H1 (cell line): Measurements from ENCODE around the gene RNF208. TPM values are rescaled to one million over a fixed set of nuclear protein-coding genes. Genes with fewer than 3 reads are reported as not detected.

ENCODE experiments used
- CTCF ChIA-PET: fragments of 300-600 bp; sonication (Branson Sonifier 250); formaldehyde crosslinking; loops from one replicate; lab custom pipeline; 2021; ENCODE audit not compliant: partially characterized antibody; lab: Charles Lee
- POLR2A ChIA-PET: fragments of 300-600 bp; sonication (Branson Sonifier 250); formaldehyde crosslinking; loops from one replicate; lab custom pipeline; 2021; ENCODE audit warnings: inconsistent platforms; ENCODE audit not compliant: partially characterized antibody; lab: Charles Lee
- DNase-seq, 2 experiments: peaks; one replicate each; pipeline versions ENCODE4 v3.0.0 to v3.0.0-alpha.2; 2010 to 2022; ENCODE audit warnings: low spot score in 2 of 2, low read depth in 1 of 2, mixed read lengths in 1 of 2
- FAIRE-seq: peaks from 2 replicates; lab custom pipeline; 2011; peaks lifted over from hg19 to GRCh38; lab: Jason Lieb, UNC
- H2AFZ ChIP-seq: 2 replicates; pipeline ENCODE4 v1.8.1; 2012; ENCODE audit warnings: low read length, inconsistent platforms
- H2AK5ac ChIP-seq: 2 replicates; pipeline ENCODE4 v1.6.1; 2013; ENCODE audit warnings: low read depth, low read length
- H2BK120ac ChIP-seq: replicated peaks from 2 replicates; pipeline ENCODE3; 2013; ENCODE audit warnings: low read depth, low read length, inconsistent platforms
- H2BK12ac ChIP-seq: 2 replicates; pipeline ENCODE4 v1.6.1; 2013; ENCODE audit warnings: low read depth, low read length
- H2BK15ac ChIP-seq: 2 replicates; pipeline ENCODE4 v1.6.1; 2013; ENCODE audit warnings: low read length
- H2BK20ac ChIP-seq: 2 replicates; pipeline ENCODE4 v1.6.1; 2013; ENCODE audit warnings: low read length
- H2BK5ac ChIP-seq: 2 replicates; pipeline ENCODE4 v1.6.1; 2013; ENCODE audit warnings: low read depth, low read length
- H3K14ac ChIP-seq: 2 replicates; pipeline ENCODE4 v1.6.1; 2013; ENCODE audit warnings: inconsistent platforms; ENCODE audit not compliant: insufficient read length
- H3K18ac ChIP-seq: 2 replicates; pipeline ENCODE4 v1.6.1; 2013; ENCODE audit warnings: low read length; ENCODE audit errors: extremely low read depth
- H3K23ac ChIP-seq: 2 replicates; pipeline ENCODE4 v1.6.1; 2013; ENCODE audit warnings: inconsistent platforms; ENCODE audit not compliant: insufficient read length
- H3K23me2 ChIP-seq: 2 replicates; pipeline ENCODE4 v1.6.1; 2013; ENCODE audit warnings: low read depth, low read length
- H3K27ac ChIP-seq: 2 replicates; pipeline ENCODE4 v1.6.1; 2011; ENCODE audit warnings: low read depth, low read length, inconsistent platforms
- H3K27me3 ChIP-seq, 4 experiments: replicated peaks in 1 of 4; 1 replicate in 1 of 4; 2 replicates in 3 of 4; pipeline versions ENCODE4 v1.6.1 to v1.8.1; 2011 to 2013; ENCODE audit warnings: low read length in 3 of 4, mild to moderate bottlenecking in 3 of 4, inconsistent platforms in 2 of 4, mixed read lengths in 2 of 4, moderate library complexity in 1 of 4; ENCODE audit not compliant: control insufficient read depth in 3 of 4, insufficient read depth in 3 of 4; ENCODE audit errors: extremely low read depth in 1 of 4
- H3K36me3 ChIP-seq, 4 experiments: 2 replicates each; pipeline versions ENCODE4 v1.6.1 to v1.8.1; 2011 to 2013; ENCODE audit warnings: mild to moderate bottlenecking in 4 of 4, low read length in 3 of 4, moderate library complexity in 2 of 4, control low read depth in 1 of 4, inconsistent platforms in 1 of 4; ENCODE audit not compliant: insufficient read depth in 4 of 4, control insufficient read depth in 2 of 4
- H3K4ac ChIP-seq: replicated peaks from 2 replicates; pipeline ENCODE3; 2013; ENCODE audit warnings: low read length, low read depth, mixed read lengths, inconsistent platforms; ENCODE audit not compliant: insufficient read length
- H3K4me1 ChIP-seq, 4 experiments: replicated peaks in 1 of 4; 1 replicate in 1 of 4; 2 replicates in 3 of 4; pipeline versions ENCODE4 v1.6.1 to v1.8.1; 2011 to 2013; ENCODE audit warnings: low read length in 3 of 4, inconsistent platforms in 2 of 4, mixed read lengths in 1 of 4; ENCODE audit not compliant: insufficient read depth in 4 of 4, control insufficient read depth in 3 of 4
- H3K4me2 ChIP-seq, 2 experiments: 2 replicates each; pipeline versions ENCODE4 v1.6.1 to v1.8.1; 2011 to 2013; ENCODE audit warnings: low read depth in 2 of 2, low read length in 2 of 2, control low read depth in 1 of 2, inconsistent platforms in 1 of 2, mild to moderate bottlenecking in 1 of 2; ENCODE audit not compliant: insufficient read depth in 1 of 2
- H3K4me3 ChIP-seq, 4 experiments: fragments of 200-600, 300-600 bp in 1 of 4; sonication (generic), shearing (Covaris generic), sonication (Bioruptor Twin) in 1 of 4; 2 replicates each; pipeline versions ENCODE4 v1.5.1 to v1.8.1; 2011 to 2016; ENCODE audit warnings: low read length in 4 of 4, low read depth in 3 of 4, control low read depth in 2 of 4, inconsistent platforms in 2 of 4, mild to moderate bottlenecking in 2 of 4, mixed read lengths in 1 of 4, moderate library complexity in 1 of 4; ENCODE audit not compliant: insufficient read depth in 2 of 4; ENCODE audit errors: extremely low read depth in 1 of 4
- H3K56ac ChIP-seq: replicated peaks from 2 replicates; pipeline ENCODE3; 2013; ENCODE audit warnings: low read depth, mild to moderate bottlenecking, mixed read lengths, low read length, inconsistent platforms; ENCODE audit not compliant: insufficient read length
- H3K79me1 ChIP-seq: 2 replicates; pipeline ENCODE4 v1.6.1; 2013; ENCODE audit warnings: low read depth, low read length, control low read depth
- H3K79me2 ChIP-seq, 2 experiments: 2 replicates each; pipeline versions ENCODE4 v1.6.1 to v1.8.1; 2012 to 2013; ENCODE audit warnings: low read length in 2 of 2, mild to moderate bottlenecking in 2 of 2, inconsistent platforms in 1 of 2; ENCODE audit not compliant: insufficient read depth in 2 of 2, control insufficient read depth in 1 of 2
- H3K9ac ChIP-seq, 4 experiments: replicated peaks in 1 of 4; 1 replicate in 1 of 4; 2 replicates in 3 of 4; pipeline versions ENCODE4 v1.6.1 to v1.8.1; 2011 to 2013; ENCODE audit warnings: low read depth in 3 of 4, low read length in 3 of 4, control low read depth in 2 of 4, mild to moderate bottlenecking in 2 of 4, moderate library complexity in 2 of 4, inconsistent platforms in 1 of 4; ENCODE audit errors: extremely low read depth in 1 of 4
- H3K9me3 ChIP-seq, 2 experiments: 2 replicates each; pipeline versions ENCODE4 v1.6.1 to v1.8.1; 2012 to 2013; ENCODE audit warnings: mild to moderate bottlenecking in 2 of 2, moderate library complexity in 2 of 2, control low read depth in 1 of 2, inconsistent platforms in 1 of 2, low read depth in 1 of 2, low read length in 1 of 2, mixed read lengths in 1 of 2; ENCODE audit not compliant: insufficient read depth in 2 of 2
- H4K20me1 ChIP-seq, 2 experiments: replicated peaks in 1 of 2; 2 replicates each; pipeline versions ENCODE3 to v1.8.1; 2011 to 2013; ENCODE audit warnings: inconsistent platforms in 2 of 2, low read length in 2 of 2, mild to moderate bottlenecking in 1 of 2; ENCODE audit not compliant: insufficient read depth in 2 of 2, control insufficient read depth in 1 of 2
- H4K5ac ChIP-seq: 2 replicates; pipeline ENCODE4 v1.6.1; 2013; ENCODE audit warnings: low read length, low read depth, mixed read lengths, inconsistent platforms; ENCODE audit not compliant: insufficient read length
- H4K8ac ChIP-seq: 2 replicates; pipeline ENCODE4 v1.8.0; 2013; ENCODE audit warnings: mild to moderate bottlenecking, moderate library complexity, low read length, inconsistent platforms; ENCODE audit not compliant: insufficient read depth; ENCODE audit errors: extremely low read depth
- H4K91ac ChIP-seq: replicated peaks from 2 replicates; pipeline ENCODE3; 2013; ENCODE audit warnings: low read length, mixed read lengths, inconsistent platforms; ENCODE audit not compliant: insufficient read length
- CBX5 ChIP-seq: fragments of 300-800, 300-1000 bp; sonication (generic); IDR thresholded peaks from 2 replicates; pipeline ENCODE4 v1.7.1; 2016; ENCODE audit warnings: antibody characterized with exemption, low read length, low read depth
- CHD1 ChIP-seq: IDR thresholded peaks from 2 replicates; pipeline ENCODE4 v1.6.1; 2012; ENCODE audit warnings: low read depth, low read length, improper control_type of control experiment
- EGR1 ChIP-seq: IDR thresholded peaks from 2 replicates; pipeline ENCODE4 v1.6.1; 2011; ENCODE audit warnings: low read depth, low read length, borderline replicate concordance
- EZH2 ChIP-seq: fragments of 200-600 bp; sonication (generic); IDR thresholded peaks from 2 replicates; pipeline ENCODE4 v1.7.1; 2012; ENCODE audit warnings: low read depth, mild to moderate bottlenecking, moderate library complexity, low read length, inconsistent platforms; ENCODE audit not compliant: severe bottlenecking
- KDM1A ChIP-seq: fragments of 200-600, 300-600 bp; sonication (generic); IDR thresholded peaks from 2 replicates; pipeline ENCODE4 v1.7.1; 2016; ENCODE audit warnings: mild to moderate bottlenecking, low read length, borderline replicate concordance
- NRF1 ChIP-seq: IDR thresholded peaks from 2 replicates; pipeline ENCODE4 v1.6.1; 2011; ENCODE audit warnings: mild to moderate bottlenecking, low read depth, low read length, improper control_type of control experiment
- RAD21 ChIP-seq, 2 experiments: IDR thresholded peaks in 1 of 2; conservative IDR thresholded peaks in 1 of 2; 2 replicates each; pipeline ENCODE4 v1.6.1; 2011; ENCODE audit warnings: low read depth in 2 of 2, low read length in 2 of 2, improper control_type of control experiment in 1 of 2, inconsistent platforms in 1 of 2, mild to moderate bottlenecking in 1 of 2, moderate library complexity in 1 of 2
- SIRT6 ChIP-seq: IDR thresholded peaks from one replicate; pipeline ENCODE4 v1.7.1; 2012; ENCODE audit warnings: low read length, inconsistent platforms
- SP2 ChIP-seq: IDR thresholded peaks from 2 replicates; pipeline ENCODE4 v1.6.1; 2012; ENCODE audit warnings: mild to moderate bottlenecking, low read length, inconsistent platforms
- SUZ12 ChIP-seq: fragments of 200-600 bp; sonication (generic); IDR thresholded peaks from 2 replicates; pipeline ENCODE4 v1.6.1; 2012; ENCODE audit warnings: mild to moderate bottlenecking, inconsistent platforms, low read length, moderate library complexity, mixed read lengths
- TAF1 ChIP-seq: IDR thresholded peaks from 2 replicates; pipeline ENCODE4 v1.6.1; 2011; ENCODE audit warnings: mild to moderate bottlenecking, low read depth, low read length
- TEAD4 ChIP-seq: IDR thresholded peaks from 2 replicates; pipeline ENCODE4 v1.6.1; 2012; ENCODE audit warnings: low read depth, low read length, inconsistent platforms, mixed read lengths
- WGBS, 2 experiments: shearing (Covaris generic) in 1 of 2; methylation state at CpG; one replicate each; pipeline versions ENCODE4 v1.1.6 to v1.1.7; 2013 to 2015; ENCODE audit warnings: low lambda C conversion rate in 2 of 2, mixed read lengths in 2 of 2, inconsistent platforms in 1 of 2, low coverage in 1 of 2, missing lambda C conversion rate in 1 of 2; ENCODE audit not compliant: insufficient replicate concordance in 2 of 2, insufficient coverage in 1 of 2, insufficient read length in 1 of 2; ENCODE audit errors: extremely low coverage in 1 of 2, missing lambda C conversion rate in 1 of 2; 5-methylcytosine and 5-hydroxymethylcytosine counted together
- polyA plus RNA-seq, 7 experiments: library from polyadenylated mRNA; depleted of rRNA in 3 of 7; stranded (reverse) in 5 of 7; unstranded in 2 of 7; fragments of >200 nt in 5 of 7; fragments of 200-250 nt in 2 of 7; gene quantifications; 1 replicate in 5 of 7; 2 replicates in 1 of 7; 4 replicates in 1 of 7; pipeline versions ENCODE4 v1.2.1 to v1.2.3, GENCODE V29; 2011 to 2013; ENCODE audit warnings: missing spikeins in 2 of 7, mixed read lengths in 2 of 7
- total RNA-seq: library from RNA; stranded (reverse); fragmentation: NEBNext Ultra II Directional; extraction: Animal tissue kit (Norgen Biotek cat#: 25700); gene quantifications from 2 replicates; pipeline ENCODE4 v1.2.1, GENCODE V29; 2021

RNF208 gene
- total and polyA plus RNA-seq, 2 of the 8 experiments (the other 6 are each of a cell fraction or from before 2014, with no cell fraction given): 2.7 to 7.7 TPM

- no peak within 1 kb of the TSS for H3K4ac ChIP-seq
- no peak within 1 kb of the TSS for H2BK12ac ChIP-seq
- H3K4me1 ChIP-seq: peaks cover 0 to 27% (median 21%) of the 10 kb centered on the region in 4 experiments; a peak in 6 of 7 replicates
- H3K4me3 ChIP-seq: peak within 1 kb of the TSS; percentile 64 to 92 (median 76)
- peak within 1 kb of the TSS; percentile 95 for H3K18ac ChIP-seq
- no peak within 1 kb of the TSS for H2BK120ac ChIP-seq
- WGBS, 2 experiments: 1% methylated on average over 56 of the region's 67 CpGs; no CpG with 5 or more reads in 1 of the 2 experiments
- no peak within 1 kb of the TSS for H2BK20ac ChIP-seq
- no peaks in the 10 kb centered on the region for H3K9me3 ChIP-seq
- H3K79me2 ChIP-seq: peaks cover 0 to 20% of the 10 kb centered on the region in 2 experiments; a peak in 2 of 4 replicates
- H3K79me1 ChIP-seq: peaks cover 5% of the 10 kb centered on the region
- H3K4me2 ChIP-seq: peak within 1 kb of the TSS; percentile 76 to 87
- no peak within 1 kb of the TSS for H3K23ac ChIP-seq
- peak within 1 kb of the TSS; percentile 77 for H3K56ac ChIP-seq
- peak within 1 kb of the TSS; percentile 67; the same call in 1 of the 2 replicates for H3K27ac ChIP-seq
- H4K20me1 ChIP-seq: peaks cover 22 to 23% of the 10 kb centered on the region in 2 experiments
- H4K8ac ChIP-seq: peak within 1 kb of the TSS; percentile 91; the same call in 1 of the 2 replicates
- no peak within 1 kb of the TSS for H3K14ac ChIP-seq
- peaks cover 6 to 18% (median 15%) of the 10 kb centered on the region in 4 experiments; a peak in 7 of 8 replicates for H3K36me3 ChIP-seq
- H4K5ac ChIP-seq: peak within 1 kb of the TSS; percentile 52
- no peak within 1 kb of the TSS for H2BK15ac ChIP-seq
- no peak within 1 kb of the TSS for H2AFZ ChIP-seq
- H3K23me2 ChIP-seq: peaks cover 5% of the 10 kb centered on the region; the same call in 1 of the 2 replicates
- DNase-seq (peak; percentile 94 to 100), FAIRE-seq (peak; percentile 94)
- no peaks in the 10 kb centered on the region for H3K27me3 ChIP-seq
- H3K9ac ChIP-seq: peak within 1 kb of the TSS; percentile 29 to 95 (median 64)
- ChIA-PET CTCF (interaction anchor here (0.9 to 9.1 kb wide), 3 partner anchors 13 to 33 kb away, joined by 3 to 113 read pairs (median 8); partner anchors contain the start of genes CYSRT1, RNF208 and RNF224), POLR2A (interaction anchor here (0.6 to 69.9 kb wide), 42 partner anchors 6 to 364 kb away, joined by 3 to 1462 read pairs (median 3); partner anchors contain the start of genes ABCA2, CYSRT1, ENTPD2 and GRIN1)
- H2AK5ac ChIP-seq: no peak within 1 kb of the TSS
- H4K91ac ChIP-seq: peak within 1 kb of the TSS; percentile 91
- H2BK5ac ChIP-seq: peak within 1 kb of the TSS; percentile 95
- TF ChIP-seq EZH2 (no peak), NRF1 (peak; percentile 61), SP2 (peak; percentile 93), TEAD4 (0 out of 2 replicates have a peak, but pooled peaks have one; percentile 20), CBX5 (no peak), TAF1 (peak; percentile 99), EGR1 (no peak; the same call in 1 of the 2 replicates), KDM1A (no peak), SIRT6 (no peak), RAD21 (IDR thresholded peaks at IDR 0.05 in 1 of 2, conservative IDR thresholded peaks at IDR 0.05 in 1 of 2; ENCODE audit: low read depth in 2 of 2, low read length in 2 of 2) (no peak), CHD1 (no peak), SUZ12 (no peak)
These were observed 18.9 kb upstream of the RNF208 start, which contains the start of gene TUBB4B for GRCh38 chr9:137240841-137241489. Gene TUBB4B (plus strand): TSS chr9:137241287. CDS start chr9:137241361, 74 bp downstream.
